SKM-1 treated with dmso at 0.1 percent for 144 hours (cell line): ENCODE results near the gene STARD5.
A peak's percentile ranks its signal among the peaks of the same experiment; 100 is the strongest.

Experiments
- DNase-seq: peaks from one replicate; lab custom pipeline; 2025; ENCODE audit not compliant: unreplicated experiment; lab: John Stamatoyannopoulos, UW

The STARD5 gene

DNA sequence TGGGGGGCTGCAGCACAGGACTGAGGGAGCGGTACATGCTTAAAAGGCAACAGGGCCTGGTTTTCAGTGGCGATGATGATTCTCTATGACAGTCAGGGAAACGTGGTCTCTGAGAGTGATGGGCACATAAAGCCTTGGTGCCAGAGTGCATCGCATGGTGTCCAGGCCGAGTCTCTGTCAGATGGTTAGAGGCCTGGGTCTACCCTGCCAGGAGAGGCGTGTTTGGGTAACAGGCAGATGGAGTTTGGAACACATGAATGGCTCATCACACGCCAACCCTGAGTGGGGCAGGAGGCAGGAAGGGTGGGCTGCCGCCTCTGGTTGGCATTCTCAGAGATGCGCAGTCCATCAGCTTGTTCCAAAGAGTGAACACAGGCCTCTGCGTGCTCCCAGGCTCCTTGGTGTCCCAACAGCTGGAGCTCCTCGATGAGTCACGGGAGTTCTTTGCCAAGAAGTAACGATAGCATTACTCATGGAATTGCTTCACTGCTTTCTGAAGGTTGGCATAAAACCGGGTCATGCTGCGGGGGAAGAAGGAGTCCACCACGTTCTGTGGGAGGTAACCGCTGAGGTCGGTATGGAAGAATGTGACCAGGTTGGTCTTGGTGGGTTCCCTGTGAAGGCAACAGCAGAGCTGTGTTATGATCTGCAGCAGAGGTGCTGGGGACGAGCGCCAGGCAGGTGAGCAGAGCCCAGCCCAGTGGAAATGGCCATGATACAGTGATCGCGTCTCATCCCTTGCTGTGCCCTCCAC is 11.0 kb downstream of the STARD5 start:
- DNase-seq: no peak

- peak; percentile 99 for DNase-seq
Observed at GRCh38 chr15:81311752-81312464, 12.0 kb downstream of the STARD5 start.

- no peak for DNase-seq
Observed at GRCh38 chr15:81310480-81310879, 13.5 kb downstream of the STARD5 start.

GRCh38 chr15:81309647-81310450 is 14.1 kb downstream of the STARD5 start:
- no peak for DNase-seq

DNA sequence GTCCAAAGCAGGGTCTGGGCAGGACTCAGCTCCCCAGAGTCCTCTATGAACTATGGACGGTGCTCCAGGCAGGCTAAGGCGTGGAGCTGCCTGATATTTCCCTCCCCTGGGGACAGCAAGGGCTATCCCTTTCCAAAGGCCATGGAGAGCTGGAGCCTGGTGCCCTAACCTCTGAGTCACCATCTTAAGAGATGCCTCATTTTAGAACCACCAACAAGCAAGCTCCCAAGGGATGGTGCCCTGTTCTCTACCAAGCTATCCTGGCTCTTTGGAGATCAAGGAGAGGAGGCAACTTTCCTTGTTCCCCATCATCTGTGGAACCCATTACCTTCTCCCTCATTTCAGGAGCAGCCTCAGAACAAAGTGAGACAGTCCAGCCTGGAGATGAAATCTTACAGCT is 15.7 kb downstream of the STARD5 start:
- no peak for DNase-seq

GRCh38 chr15:81304226-81304625 is 19.7 kb downstream of the STARD5 start:
- DNase-seq: peak; percentile 63

DNA sequence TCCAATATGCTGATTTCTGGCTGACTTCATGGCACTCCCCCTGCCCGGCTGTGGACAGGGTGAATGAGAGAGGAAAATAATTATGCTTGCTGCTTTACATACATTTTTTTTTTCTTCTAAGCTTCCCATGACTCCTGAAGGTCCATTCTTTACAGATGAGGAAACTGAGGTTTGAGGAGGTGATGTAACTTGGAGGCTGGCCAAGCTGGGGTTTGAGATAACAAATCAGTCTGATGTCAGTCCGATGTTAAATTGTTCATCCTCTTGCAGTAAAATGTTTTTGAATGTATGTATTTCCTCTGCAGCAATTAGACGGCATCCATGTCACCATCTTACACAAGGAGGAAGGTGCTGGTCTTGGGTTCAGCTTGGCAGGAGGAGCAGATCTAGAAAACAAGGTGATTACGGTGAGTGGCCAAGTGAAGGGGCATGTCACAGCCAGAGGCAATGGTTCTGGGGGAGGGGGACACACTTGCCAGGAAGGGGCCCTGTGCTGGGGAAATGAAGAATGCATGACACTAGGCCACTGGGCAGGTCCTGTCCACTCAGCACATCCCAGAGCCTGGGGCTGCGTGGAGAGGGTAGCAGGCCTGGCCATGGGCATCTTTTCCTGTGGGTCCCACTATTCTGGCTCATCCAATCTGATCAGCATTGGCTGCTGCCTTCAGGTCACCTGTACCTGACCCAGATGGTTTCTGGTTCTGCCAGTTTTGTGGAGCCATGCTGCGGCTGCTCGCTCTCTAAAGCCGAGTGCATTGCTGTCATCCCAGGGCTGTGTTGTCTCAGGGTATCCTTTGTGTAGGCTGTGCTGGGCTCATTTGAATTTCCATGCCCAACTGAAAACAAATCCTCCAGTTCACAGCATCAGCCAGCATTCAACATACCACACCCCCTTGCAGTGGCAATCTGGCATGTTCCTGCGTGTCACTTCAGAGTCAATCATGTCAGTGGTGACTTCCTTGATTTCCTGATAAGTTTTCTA is 20.4 kb downstream of the STARD5 start:
- peak; percentile 36 for DNase-seq

GRCh38 chr15:81302701-81303109 is 21.2 kb downstream of the STARD5 start:
- no peak for DNase-seq

- DNase-seq: peak; percentile 49
Observed at GRCh38 chr15:81301815-81302399, 22.0 kb downstream of the STARD5 start.

DNA sequence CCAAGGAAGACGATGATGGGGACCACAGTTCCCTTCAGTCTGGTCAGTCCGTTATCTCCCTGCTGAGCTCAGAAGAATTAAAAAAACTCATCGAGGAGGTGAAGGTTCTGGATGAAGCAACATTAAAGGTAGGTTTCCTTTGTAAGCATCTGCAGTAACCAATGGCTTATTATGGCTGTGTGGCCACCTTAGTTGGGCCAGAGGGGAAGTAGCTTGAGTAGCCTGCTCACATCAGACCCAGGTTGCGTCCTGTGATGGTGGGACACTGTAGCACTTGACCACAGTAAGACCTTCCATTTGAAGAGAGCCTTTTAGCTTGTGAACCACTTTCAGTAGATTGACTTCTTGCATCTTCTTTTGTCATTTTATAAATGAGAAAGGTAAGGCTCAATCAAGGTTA is 22.6 kb downstream of the STARD5 start:
- DNase-seq: no peak

GRCh38 chr15:81299630-81300273 is 24.2 kb downstream of the STARD5 start:
- DNase-seq: no peak

DNA sequence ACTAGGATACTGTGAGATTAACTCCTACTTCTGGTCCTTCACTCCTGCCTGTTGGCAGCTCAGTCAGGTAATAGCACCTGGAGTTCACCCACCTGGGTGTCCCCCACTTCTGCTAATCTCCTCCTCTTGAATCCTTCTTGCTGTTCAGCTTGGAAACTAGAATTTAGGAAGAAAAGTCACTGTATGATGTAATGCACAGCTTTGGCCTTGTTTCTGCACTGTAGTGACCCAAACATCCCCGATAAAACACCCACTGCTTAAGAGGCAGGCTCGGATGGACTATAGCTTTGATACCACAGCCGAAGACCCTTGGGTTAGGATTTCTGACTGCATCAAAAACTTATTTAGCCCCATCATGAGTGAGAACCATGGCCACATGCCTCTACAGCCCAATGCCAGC is 24.8 kb downstream of the STARD5 start:
- DNase-seq: no peak

GRCh38 chr15:81298611-81299010 is 25.3 kb downstream of the STARD5 start:
- DNase-seq: no peak

GRCh38 chr15:81297603-81298575 is 26.1 kb downstream of the STARD5 start:
- DNase-seq: no peak

GRCh38 chr15:81297147-81297572 is 26.8 kb downstream of the STARD5 start:
- no peak for DNase-seq

GRCh38 chr15:81296673-81297072 is 27.3 kb downstream of the STARD5 start:
- DNase-seq: peak; percentile 89

DNA sequence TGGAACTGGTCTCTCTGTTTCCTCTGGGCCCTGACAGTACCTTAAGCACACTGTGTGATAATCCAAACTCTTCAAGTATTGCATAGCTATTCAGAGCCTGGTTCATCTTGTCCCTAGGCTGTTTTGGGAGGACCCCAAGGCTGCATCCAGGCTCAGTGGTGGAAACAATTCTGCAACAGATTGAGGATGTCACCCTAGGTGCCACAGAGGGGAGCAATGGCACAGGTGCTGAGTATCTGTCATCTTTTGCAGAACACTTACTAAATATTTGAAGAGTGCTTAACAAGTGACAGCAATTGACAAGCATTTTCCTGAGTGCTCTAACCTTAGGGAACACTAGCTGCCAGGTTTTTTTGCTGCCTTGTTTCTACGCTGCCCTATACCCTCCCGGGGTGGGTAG is 27.8 kb downstream of the STARD5 start:
- DNase-seq: no peak

GRCh38 chr15:81295486-81296121 is 28.3 kb downstream of the STARD5 start:
- DNase-seq: no peak
